Karpas-422 (cell line): ENCODE results near the gene TBC1D22A. TPM values are rescaled to one million over a fixed set of nuclear protein-coding genes. Genes with fewer than 3 reads are reported as not detected.

Source experiments
- DNase-seq: peaks from one replicate; pipeline ENCODE4 v3.0.0-alpha.2; 2015
- H2AFZ ChIP-seq: fragments of 200-600 bp; sonication (generic); 2 replicates; pipeline ENCODE4 v1.6.1; 2014; ENCODE audit warnings: antibody characterized with exemption, low read length, mixed read lengths
- H3K27ac ChIP-seq: fragments of 200-600 bp; sonication (generic); 2 replicates; pipeline ENCODE4 v1.5.1; 2014; ENCODE audit warnings: mild to moderate bottlenecking, low read length, moderate library complexity
- H3K27me3 ChIP-seq: fragments of 200-600 bp; sonication (generic); 2 replicates; pipeline ENCODE4 v1.6.1; 2014; ENCODE audit warnings: low read length, mixed read lengths
- H3K36me3 ChIP-seq: fragments of 200-600 bp; sonication (generic); 2 replicates; pipeline ENCODE4 v1.6.1; 2014; ENCODE audit warnings: low read length, mixed read lengths; ENCODE audit not compliant: insufficient read depth
- H3K4me1 ChIP-seq: fragments of 200-600 bp; sonication (generic); 2 replicates; pipeline ENCODE4 v1.6.1; 2014; ENCODE audit warnings: mild to moderate bottlenecking, low read length, mixed read lengths
- H3K4me2 ChIP-seq: fragments of 200-600 bp; sonication (generic); 2 replicates; pipeline ENCODE4 v1.6.1; 2014; ENCODE audit warnings: low read length, low read depth, mild to moderate bottlenecking; ENCODE audit not compliant: poor library complexity, severe bottlenecking
- H3K4me3 ChIP-seq: fragments of 200-600 bp; sonication (generic); 2 replicates; pipeline ENCODE4 v1.5.1; 2014; ENCODE audit warnings: mild to moderate bottlenecking, antibody characterized with exemption, low read length, mixed read lengths
- H3K79me2 ChIP-seq: fragments of 200-600 bp; sonication (generic); 2 replicates; pipeline ENCODE4 v1.6.1; 2014; ENCODE audit warnings: mild to moderate bottlenecking, low read length, mixed read lengths
- H3K9ac ChIP-seq: fragments of 200-600 bp; sonication (generic); 2 replicates; pipeline ENCODE4 v1.6.0; 2014; ENCODE audit warnings: low read length
- H3K9me2 ChIP-seq: fragments of 200-600 bp; sonication (generic), shearing (Covaris generic); replicated peaks from 2 replicates; pipeline ENCODE4 v1.6.0; 2014; ENCODE audit warnings: mild to moderate bottlenecking, low read length, moderate library complexity; ENCODE audit not compliant: insufficient read depth
- H3K9me3 ChIP-seq: fragments of 300-700, 200-600 bp; sonication (generic); 2 replicates; pipeline ENCODE4 v1.6.1; 2014; ENCODE audit warnings: low read length, mixed read lengths
- H4K20me1 ChIP-seq: fragments of 200-600 bp; sonication (generic); 2 replicates; pipeline ENCODE4 v1.6.1; 2014; ENCODE audit warnings: mild to moderate bottlenecking, antibody characterized with exemption, low read length, low read depth; ENCODE audit not compliant: insufficient read depth
- total RNA-seq: library from RNA; depleted of rRNA; stranded (reverse); fragments of >200 nt; shearing (Covaris generic); gene quantifications from 2 replicates; pipeline ENCODE4 v1.2.3, GENCODE V29; 2014; ENCODE audit warnings: low replicate concordance

The TBC1D22A gene
- total RNA-seq, 1 experiment from 2014 or later, result 27.7 TPM

DNA sequence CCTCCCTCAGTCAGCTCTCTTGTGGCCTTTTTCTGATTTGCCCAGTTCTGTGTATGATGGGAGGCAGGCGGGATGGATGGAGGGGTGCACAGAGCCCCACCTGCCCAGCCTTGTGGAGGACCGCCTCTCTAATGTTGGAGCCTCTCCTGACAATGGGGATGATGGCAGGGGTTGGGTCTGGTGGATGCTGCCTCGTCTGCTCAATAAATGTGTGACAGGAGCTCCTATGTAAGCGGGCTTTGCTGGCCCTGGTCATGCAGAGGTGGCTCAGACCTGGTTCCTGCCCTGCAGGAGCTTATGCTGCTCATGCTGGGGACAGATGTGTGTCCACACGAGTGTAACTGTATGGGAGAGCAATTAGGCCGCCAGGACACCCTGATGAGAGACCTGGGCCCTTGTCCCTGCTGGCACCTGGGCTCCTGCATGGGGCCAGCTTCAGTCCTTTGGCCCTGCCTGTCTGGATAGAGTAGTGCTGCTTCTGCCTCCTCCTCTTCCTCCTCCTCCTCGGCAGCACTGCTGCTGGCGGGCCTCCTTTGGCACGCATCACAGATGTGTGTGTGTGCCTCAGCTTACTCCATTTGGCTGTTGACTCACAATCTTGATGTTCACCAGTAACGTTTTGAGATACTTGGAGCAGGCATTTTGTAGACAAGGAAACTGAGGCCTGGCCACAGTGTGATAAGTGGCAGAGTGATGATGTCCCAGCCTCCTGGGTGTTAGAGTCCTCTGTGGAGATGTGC, 131.0 kb downstream of the TBC1D22A start:
- H4K20me1 ChIP-seq, result no peaks in the 10 kb centered on the region; the same call in 1 of the 2 replicates
- no peak for DNase-seq
- H3K36me3 ChIP-seq, result peaks cover 43% of the 10 kb centered on the region
- H2AFZ ChIP-seq, result no peak overlapping the region
- no peak overlapping the region for H3K4me3 ChIP-seq
- H3K4me2 ChIP-seq, result no peak overlapping the region
- H3K9ac ChIP-seq, result no peak overlapping the region
- H3K27ac ChIP-seq, result no peak overlapping the region
- no peaks in the 10 kb centered on the region for H3K9me3 ChIP-seq
- no peaks in the 10 kb centered on the region for H3K27me3 ChIP-seq
- no peaks in the 10 kb centered on the region for H3K9me2 ChIP-seq
- no peaks in the 10 kb centered on the region for H3K4me1 ChIP-seq
- peaks cover 59% of the 10 kb centered on the region for H3K79me2 ChIP-seq

DNA sequence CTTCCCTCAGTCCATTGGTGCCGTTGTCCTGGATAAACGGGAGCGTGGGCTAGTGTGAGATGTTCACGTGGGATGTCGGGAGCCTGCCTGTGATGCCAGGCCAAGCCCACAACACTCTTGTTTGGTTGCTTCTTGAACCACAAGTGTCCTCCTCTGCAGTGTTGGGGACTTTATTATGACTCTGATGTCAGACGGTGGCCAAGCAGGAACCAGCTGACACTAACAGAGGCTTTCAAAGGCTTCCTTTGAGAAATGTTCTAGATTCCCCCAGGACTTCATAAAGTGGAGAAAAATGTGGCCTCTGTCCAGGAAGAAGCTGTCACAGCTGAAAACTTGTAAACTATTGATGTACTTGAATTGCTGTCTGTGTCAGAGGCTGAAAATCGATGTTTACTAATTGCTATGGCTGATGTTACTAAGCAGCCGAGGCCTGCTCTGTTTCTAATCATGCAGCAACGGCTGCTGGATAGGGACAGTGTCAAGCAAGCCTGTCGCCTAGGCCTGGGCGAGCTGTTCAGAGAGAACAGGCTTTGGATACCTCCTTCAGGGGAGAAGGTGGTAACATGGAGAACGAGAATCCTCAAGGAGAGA, 131.7 kb downstream of the TBC1D22A start:
- Histone ChIP-seq H3K4me3 (no peak overlapping the region), H3K79me2 (peaks cover 62% of the 10 kb centered on the region), H3K4me1 (no peaks in the 10 kb centered on the region), H3K27me3 (no peaks in the 10 kb centered on the region), H4K20me1 (no peaks in the 10 kb centered on the region; the same call in 1 of the 2 replicates), H3K36me3 (peaks cover 43% of the 10 kb centered on the region), H3K9me3 (no peaks in the 10 kb centered on the region), H3K9ac (no peak overlapping the region), H3K9me2 (no peaks in the 10 kb centered on the region), H3K4me2 (no peak overlapping the region), H2AFZ (no peak overlapping the region), H3K27ac (no peak overlapping the region)
- DNase-seq, result no peak

GRCh38 chr22:46894851-46895640, 132.6 kb downstream of the TBC1D22A start:
- Histone ChIP-seq H3K9me3 (no peaks in the 10 kb centered on the region), H3K9ac (no peak overlapping the region), H3K27ac (no peak overlapping the region), H3K36me3 (peaks cover 43% of the 10 kb centered on the region), H3K79me2 (peaks cover 65% of the 10 kb centered on the region), H4K20me1 (no peaks in the 10 kb centered on the region; the same call in 1 of the 2 replicates), H3K9me2 (no peaks in the 10 kb centered on the region), H2AFZ (no peak overlapping the region), H3K4me2 (no peak overlapping the region), H3K27me3 (no peaks in the 10 kb centered on the region), H3K4me1 (no peaks in the 10 kb centered on the region), H3K4me3 (no peak overlapping the region)
- no peak for DNase-seq

- Histone ChIP-seq H3K4me3 (no peak overlapping the region), H3K4me2 (no peak overlapping the region), H3K9ac (no peak overlapping the region), H3K9me2 (no peaks in the 10 kb centered on the region), H3K4me1 (no peaks in the 10 kb centered on the region), H4K20me1 (no peaks in the 10 kb centered on the region; the same call in 1 of the 2 replicates), H3K36me3 (peaks cover 43% of the 10 kb centered on the region), H3K27ac (no peak overlapping the region), H3K9me3 (no peaks in the 10 kb centered on the region), H2AFZ (no peak overlapping the region), H3K27me3 (no peaks in the 10 kb centered on the region), H3K79me2 (peaks cover 70% of the 10 kb centered on the region)
- no peak for DNase-seq
These were observed 133.3 kb downstream of the TBC1D22A start for GRCh38 chr22:46895753-46896152.

GRCh38 chr22:46896166-46896565, 133.7 kb downstream of the TBC1D22A start:
- no peak overlapping the region for H2AFZ ChIP-seq
- peaks cover 2% of the 10 kb centered on the region for H3K4me1 ChIP-seq
- DNase-seq, result no peak
- no peaks in the 10 kb centered on the region for H3K27me3 ChIP-seq
- no peaks in the 10 kb centered on the region for H4K20me1 ChIP-seq
- no peaks in the 10 kb centered on the region for H3K9me2 ChIP-seq
- H3K9me3 ChIP-seq, result no peaks in the 10 kb centered on the region
- peaks cover 72% of the 10 kb centered on the region for H3K79me2 ChIP-seq
- H3K27ac ChIP-seq, result no peak overlapping the region
- no peak overlapping the region for H3K9ac ChIP-seq
- H3K4me2 ChIP-seq, result no peak overlapping the region
- H3K4me3 ChIP-seq, result no peak overlapping the region
- peaks cover 43% of the 10 kb centered on the region for H3K36me3 ChIP-seq

DNA sequence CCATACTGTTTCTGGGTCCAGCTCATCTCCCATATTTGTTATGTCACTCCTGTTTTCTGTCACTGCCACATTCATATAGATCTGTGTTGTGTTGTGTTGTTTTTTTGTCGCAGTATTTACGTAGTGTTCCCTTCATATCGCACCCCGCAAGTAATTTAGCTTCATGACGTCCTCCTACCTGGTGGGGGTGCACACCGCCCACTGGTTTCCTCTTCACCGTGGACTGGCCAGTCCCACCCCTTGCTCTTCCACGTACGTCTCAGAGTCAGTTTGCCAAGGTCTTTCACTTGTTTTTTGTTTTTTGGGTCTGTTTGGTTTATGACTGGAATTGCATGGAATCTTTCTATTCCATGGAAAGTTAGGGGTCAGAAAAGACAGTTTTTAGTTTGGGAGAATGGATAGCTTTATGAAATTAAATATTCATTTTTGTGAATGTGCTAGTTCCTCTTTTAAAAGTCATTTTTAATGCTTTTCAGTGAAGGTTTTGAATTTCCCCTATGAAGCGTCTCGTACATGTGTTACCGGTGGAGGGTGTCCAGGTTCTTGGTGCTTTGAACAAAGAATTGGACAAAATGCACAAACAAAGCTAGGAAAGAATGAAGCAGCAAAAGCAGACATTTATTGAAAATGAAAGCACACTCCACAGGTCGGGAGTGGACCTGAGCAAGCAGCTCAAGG, 134.3 kb downstream of the TBC1D22A start:
- no peak overlapping the region for H3K27ac ChIP-seq
- H3K9ac ChIP-seq, result no peak overlapping the region
- H3K36me3 ChIP-seq, result peaks cover 43% of the 10 kb centered on the region

DNA sequence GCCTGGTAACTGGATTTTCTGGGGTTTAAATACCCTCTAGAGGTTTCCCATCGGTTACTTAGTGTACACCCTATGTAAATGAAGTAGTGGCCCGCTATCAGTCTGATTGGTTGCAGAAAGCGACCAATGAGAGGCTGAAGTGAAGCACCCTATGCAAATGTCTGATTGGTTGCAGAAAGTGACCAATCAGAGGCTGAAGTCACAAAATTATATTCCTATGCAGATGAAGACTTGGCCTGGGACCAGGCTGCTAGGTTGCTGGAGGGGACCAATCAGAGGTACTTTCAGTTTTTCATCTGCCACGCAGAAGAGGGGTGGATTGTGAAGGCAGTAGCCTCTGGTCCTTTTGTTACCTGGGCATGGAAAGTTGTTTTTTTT, 134.8 kb downstream of the TBC1D22A start:
- H3K4me2 ChIP-seq, result no peak overlapping the region
- no peaks in the 10 kb centered on the region for H4K20me1 ChIP-seq
- no peak overlapping the region for H3K9ac ChIP-seq
- no peaks in the 10 kb centered on the region for H3K27me3 ChIP-seq
- H3K36me3 ChIP-seq, result peaks cover 40% of the 10 kb centered on the region
- H2AFZ ChIP-seq, result no peak overlapping the region
- H3K4me1 ChIP-seq, result peaks cover 13% of the 10 kb centered on the region
- H3K9me3 ChIP-seq, result no peaks in the 10 kb centered on the region
- peak; percentile 56 for DNase-seq
- H3K79me2 ChIP-seq, result peaks cover 81% of the 10 kb centered on the region
- no peak overlapping the region for H3K4me3 ChIP-seq
- H3K27ac ChIP-seq, result no peak overlapping the region
- no peaks in the 10 kb centered on the region for H3K9me2 ChIP-seq

More for the DNA sequence above, 134.3 kb downstream of the TBC1D22A start:
- H3K4me2 ChIP-seq, result no peak overlapping the region
- no peaks in the 10 kb centered on the region for H3K9me3 ChIP-seq
- H3K4me1 ChIP-seq, result peaks cover 8% of the 10 kb centered on the region
- no peak overlapping the region for H3K4me3 ChIP-seq
- no peak overlapping the region for H2AFZ ChIP-seq
- H3K27me3 ChIP-seq, result no peaks in the 10 kb centered on the region
- H3K9me2 ChIP-seq, result no peaks in the 10 kb centered on the region
- H3K79me2 ChIP-seq, result peaks cover 76% of the 10 kb centered on the region
- no peaks in the 10 kb centered on the region for H4K20me1 ChIP-seq
- no peak for DNase-seq
